GM21367 (cell line): ENCODE data around the gene GCNT2.
A peak's percentile ranks its signal among the peaks of the same experiment; 100 is the strongest.
"Not testable (repeated sequence)": the region's sequence is repeated elsewhere in the genome, so short reads cannot be mapped to it uniquely, and the experiment has no call there.

ENCODE experiments used
- ATAC-seq: cut with Tn5 transposase; IDR thresholded peaks from one replicate; pipeline ENCODE4 v1.9.1; 2021; ENCODE audit not compliant: unreplicated experiment

Gene GCNT2

GRCh38 chr6:10600681-10601080 is 79.5 kb downstream of the GCNT2 start:
- ATAC-seq = not testable (repeated sequence)

DNA sequence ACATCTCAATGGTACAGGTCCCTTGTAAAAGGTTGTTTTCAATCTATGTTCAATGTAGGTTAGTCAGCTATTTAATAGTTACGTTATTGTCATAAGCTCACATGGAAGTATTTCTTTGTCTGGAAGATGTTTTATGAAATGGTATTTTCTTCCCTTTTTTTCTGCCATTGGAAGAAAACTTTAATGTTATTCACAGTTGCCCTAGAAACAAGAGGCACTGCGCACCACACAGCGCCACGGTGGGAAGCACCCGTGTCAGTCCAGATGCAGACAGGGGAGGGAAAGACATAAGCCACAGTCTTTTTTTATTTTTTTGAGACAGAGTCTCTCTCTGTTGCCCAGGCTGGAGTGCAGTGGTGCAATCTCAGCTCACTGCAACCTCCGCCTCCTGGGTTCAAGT is 82.1 kb downstream of the GCNT2 start:
- no peak for ATAC-seq

- no peak for ATAC-seq
Observed at GRCh38 chr6:10609038-10609437, 87.9 kb downstream of the GCNT2 start.

GRCh38 chr6:10610289-10610688 is 89.1 kb downstream of the GCNT2 start:
- no peak for ATAC-seq

GRCh38 chr6:10612161-10612560 is 91.0 kb downstream of the GCNT2 start:
- no peak for ATAC-seq

GRCh38 chr6:10613077-10613476 is 91.9 kb downstream of the GCNT2 start:
- ATAC-seq = no peak

- no peak for ATAC-seq
Observed at GRCh38 chr6:10613723-10614122, 92.6 kb downstream of the GCNT2 start.

- no peak for ATAC-seq
Observed at GRCh38 chr6:10615675-10616074, 94.5 kb downstream of the GCNT2 start.

- not testable (repeated sequence) for ATAC-seq
Observed at GRCh38 chr6:10616266-10616665, 95.1 kb downstream of the GCNT2 start.

DNA sequence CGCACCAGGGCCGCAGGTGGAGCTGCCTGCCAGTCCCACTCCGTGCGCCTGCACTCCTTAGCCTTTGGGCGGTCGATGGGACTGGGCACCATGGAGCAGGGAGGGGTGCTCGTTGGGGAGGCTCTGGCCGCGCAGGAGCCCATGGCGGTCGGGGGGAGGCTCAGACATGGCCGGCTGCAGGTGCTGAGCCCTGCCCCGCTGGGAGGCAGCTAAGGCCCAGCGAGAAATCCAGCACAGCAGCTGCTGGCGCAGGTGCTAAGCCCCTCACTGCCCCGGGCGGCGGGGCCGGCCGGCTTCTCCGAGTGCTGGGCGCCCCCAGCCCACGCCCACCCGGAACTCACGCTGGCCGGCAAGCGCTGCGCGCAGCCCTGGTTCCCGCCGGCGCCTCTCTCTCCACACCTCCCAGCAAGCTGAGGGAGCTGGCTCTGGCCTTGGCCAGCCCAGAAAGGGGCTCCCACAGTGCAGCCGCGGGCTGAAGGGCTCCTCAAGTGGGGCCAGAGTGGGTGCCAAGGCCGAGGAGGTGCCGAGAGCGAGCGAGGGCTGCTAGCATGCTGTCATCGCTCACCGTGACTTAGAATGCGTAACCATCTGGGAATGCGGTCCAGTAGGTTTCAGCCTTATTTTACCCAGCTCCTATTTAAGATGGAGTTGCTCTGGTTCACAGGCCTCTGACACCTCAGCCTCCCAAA is 96.0 kb downstream of the GCNT2 start:
- no peak for ATAC-seq

DNA sequence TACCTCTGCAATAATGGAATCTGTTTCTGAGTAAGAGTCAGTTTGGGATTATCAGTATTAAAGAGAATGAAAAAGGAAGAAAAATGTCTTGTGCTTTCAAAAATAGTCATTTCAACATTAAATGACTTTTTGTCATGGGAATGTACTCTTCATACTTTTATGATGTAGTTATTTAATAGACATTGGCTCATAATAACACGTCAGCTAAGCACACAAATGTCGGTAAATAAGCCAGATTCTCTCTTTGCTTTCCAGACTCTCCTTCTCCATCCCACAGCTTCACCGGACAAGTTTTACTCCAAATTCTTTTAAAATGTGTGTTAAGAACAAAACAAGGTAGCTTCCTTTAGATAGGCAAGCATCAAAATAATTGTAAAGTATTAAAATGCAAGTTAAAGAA is 97.3 kb downstream of the GCNT2 start:
- no peak for ATAC-seq

- no peak for ATAC-seq
Observed at GRCh38 chr6:10621213-10621612, 100.1 kb downstream of the GCNT2 start.

DNA sequence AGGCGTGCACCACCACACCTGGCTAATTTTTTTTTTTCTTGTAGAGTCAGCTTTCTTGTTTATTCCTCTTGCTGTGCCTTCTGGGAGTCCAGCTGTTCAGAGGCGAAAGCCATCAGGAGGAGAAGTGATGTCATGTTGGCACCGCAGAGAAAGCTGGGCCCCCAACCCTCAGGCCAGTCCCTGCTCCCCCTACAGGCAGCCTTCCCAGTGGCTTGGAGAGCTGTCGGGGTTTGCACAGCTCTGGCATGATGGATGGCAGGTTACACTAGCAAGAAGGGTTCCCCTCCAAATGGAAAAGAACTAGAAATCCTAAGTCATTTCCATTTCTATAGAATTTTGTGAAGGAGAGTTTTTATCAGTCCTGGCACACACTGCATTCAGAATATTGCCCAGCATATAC is 100.7 kb downstream of the GCNT2 start:
- no peak for ATAC-seq

DNA sequence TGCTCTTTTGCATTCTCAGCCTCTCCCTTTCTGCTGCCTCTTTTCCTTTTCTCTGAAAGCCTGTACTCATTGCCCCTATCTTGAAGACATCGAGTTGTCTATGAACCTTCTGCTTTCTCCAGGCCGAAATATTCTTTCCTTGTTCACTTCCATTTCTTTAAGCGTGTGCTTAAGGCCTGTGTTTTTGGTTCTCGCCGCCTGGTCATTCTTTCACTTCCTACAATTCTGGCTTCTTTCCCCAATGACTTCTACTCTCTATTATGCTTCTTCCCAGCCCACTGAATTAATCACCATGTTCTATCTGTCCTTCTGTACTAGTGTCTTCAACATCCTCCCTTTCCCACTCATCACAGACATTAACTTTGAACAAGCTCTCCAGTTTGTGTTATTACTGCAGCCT is 103.7 kb downstream of the GCNT2 start:
- ATAC-seq = no peak

GRCh38 chr6:10626154-10626741 is 105.1 kb downstream of the GCNT2 start:
- ATAC-seq = no peak

DNA sequence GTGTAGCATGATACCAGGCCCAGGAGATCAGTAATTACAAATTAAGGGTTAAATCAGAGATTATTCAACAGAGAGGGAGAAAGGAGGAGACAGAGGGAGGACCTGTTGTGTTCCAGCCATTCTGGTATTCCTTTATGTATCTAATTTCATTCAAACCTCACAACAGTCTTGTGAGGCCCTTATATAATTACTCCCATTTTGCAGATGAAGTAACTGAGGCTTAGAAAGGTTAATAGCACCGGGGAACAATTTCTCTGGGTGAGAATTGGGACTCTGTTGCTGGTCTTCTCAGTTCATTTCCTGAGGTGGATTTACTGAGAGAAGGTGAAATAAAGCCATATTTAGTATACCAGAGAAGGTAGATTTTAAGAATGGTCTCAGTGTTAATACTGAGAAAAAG is 106.6 kb downstream of the GCNT2 start:
- no peak for ATAC-seq

DNA sequence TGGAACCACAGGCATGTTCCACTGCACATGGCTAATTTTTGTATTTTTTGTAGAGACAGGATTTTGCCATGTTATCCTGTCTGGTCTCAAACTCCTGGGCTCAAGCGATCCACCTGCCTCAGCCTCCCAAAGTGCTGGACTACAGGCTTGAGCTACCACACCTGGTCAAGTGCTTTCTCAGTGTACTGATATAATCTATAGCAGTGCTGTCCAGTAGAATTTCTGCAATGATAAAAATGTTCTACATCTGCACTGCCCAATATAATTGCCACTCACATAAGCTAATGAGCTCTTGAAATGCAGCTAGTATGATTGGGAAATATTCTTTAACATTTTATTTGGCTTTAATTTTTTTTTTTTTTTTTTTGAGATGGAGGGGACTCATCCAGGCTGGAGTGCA is 109.0 kb downstream of the GCNT2 start:
- ATAC-seq = no peak

DNA sequence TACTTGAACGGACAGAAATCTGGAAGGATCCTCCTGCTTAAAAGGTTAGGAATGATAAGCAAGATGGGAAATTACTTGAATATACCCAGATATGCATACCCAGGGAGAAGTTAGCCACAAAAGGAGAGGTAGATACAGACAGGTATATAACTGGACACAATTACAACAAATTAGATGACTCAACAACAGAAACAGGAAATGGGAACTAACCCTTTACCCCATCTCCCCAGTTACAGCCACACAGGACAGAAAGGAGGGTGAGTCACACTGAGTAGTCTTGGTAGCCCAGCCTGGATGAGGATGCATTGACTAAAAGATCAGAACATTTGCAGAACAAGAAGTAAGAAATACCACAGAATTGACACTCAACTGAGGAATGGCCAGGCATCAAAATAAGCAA is 112.1 kb downstream of the GCNT2 start:
- ATAC-seq = peak; percentile 96

DNA sequence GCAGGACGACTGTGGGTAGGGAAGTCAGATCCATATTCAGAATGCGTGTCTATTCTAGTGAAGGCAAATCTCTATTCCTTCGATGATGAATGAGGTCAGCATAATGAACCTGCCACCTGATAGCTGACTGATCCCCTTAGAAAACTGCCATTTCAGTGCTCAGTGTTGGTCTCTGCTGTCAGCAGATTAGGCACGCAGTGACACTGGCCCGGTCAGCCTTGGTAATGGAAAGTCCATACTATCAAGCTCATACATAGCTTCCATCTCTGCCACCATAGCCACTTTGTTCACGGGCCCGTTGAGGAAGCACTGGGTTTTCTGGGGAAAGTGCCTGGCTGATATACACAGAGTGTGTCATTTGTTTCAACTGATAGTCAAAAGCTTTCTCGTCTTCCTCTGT is 119.3 kb downstream of the GCNT2 start:
- no peak for ATAC-seq

DNA sequence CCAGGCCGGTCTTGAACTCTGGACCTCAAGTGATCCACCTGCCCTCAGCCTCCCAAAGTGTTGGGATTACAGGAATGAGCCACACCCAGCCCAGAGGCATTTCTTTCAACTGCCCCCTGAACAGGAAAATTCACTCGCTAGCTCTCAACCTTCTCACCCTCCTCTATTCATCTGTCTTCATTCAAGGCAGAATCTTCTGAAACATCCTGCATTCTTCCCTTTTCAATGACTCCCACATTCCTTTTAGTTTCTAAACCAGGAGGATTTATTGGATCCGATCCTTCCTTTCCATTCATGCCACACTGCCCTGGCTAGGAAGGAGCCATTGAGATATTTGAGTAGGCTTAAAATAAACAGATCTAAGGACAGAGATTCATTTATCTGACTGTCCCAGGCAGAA is 120.4 kb downstream of the GCNT2 start:
- no peak for ATAC-seq

- ATAC-seq = peak; percentile 65
Observed at GRCh38 chr6:10643201-10643651, 122.1 kb downstream of the GCNT2 start.

GRCh38 chr6:10644225-10644624 is 123.1 kb downstream of the GCNT2 start:
- ATAC-seq = no peak

DNA sequence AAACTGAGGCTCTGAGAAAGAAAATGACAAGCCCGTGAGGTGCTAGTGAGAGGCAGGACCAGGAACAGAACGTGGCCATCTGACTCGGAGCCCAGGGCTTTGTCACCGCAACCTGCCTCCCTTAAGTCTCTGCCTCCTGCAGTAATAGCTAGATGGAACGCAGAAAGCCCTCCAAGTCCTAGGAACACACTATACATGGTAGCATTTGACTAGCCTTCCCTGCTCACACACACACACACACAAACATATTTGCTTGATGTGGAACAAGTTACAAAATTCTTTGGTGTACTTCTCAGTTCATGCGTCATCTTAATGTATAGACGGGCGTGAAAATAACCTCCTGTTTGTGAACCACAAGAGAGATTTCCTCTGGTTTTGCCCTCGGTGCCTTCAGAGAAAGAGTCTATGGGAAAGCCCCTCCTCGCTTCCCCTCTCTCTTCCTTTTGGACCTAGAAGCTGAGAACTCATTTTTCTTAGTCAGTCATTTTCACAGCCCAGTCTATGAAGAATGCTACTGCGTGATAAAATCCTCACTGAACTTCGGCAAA is 134.4 kb downstream of the GCNT2 start:
- no peak for ATAC-seq
